Suprapubic skin (tissue), 4 donors: Measurements from ENCODE around the gene ZNF22. TPM values are rescaled to one million over a fixed set of nuclear protein-coding genes. Genes with fewer than 3 reads are reported as not detected.

ENCODE experiments used
- DNase-seq, 2 donors: peaks; one replicate each; pipeline ENCODE4 v3.0.0-alpha.2; 2019; ENCODE audit warnings: low spot score in 2 of 2
- H3K27ac ChIP-seq: fragments of 200-600 bp; sonication (generic); one replicate; pipeline ENCODE4 v1.5.1; 2019
- H3K27me3 ChIP-seq: fragments of 200-600 bp; sonication (generic); one replicate; pipeline ENCODE4 v1.5.1; 2019
- H3K36me3 ChIP-seq: fragments of 200-600 bp; sonication (generic); one replicate; pipeline ENCODE4 v1.5.1; 2019
- H3K4me1 ChIP-seq: fragments of 200-600 bp; sonication (generic); one replicate; pipeline ENCODE4 v1.5.1; 2019
- H3K4me3 ChIP-seq: fragments of 200-600 bp; sonication (generic); one replicate; pipeline ENCODE4 v1.5.1; 2019; ENCODE audit warnings: mild to moderate bottlenecking
- H3K9me3 ChIP-seq: fragments of 200-600 bp; sonication (generic); one replicate; pipeline ENCODE4 v1.5.1; 2019
- EP300 ChIP-seq: sonication (generic); formaldehyde crosslinking; IDR thresholded peaks from one replicate; pipeline ENCODE4 v1.6.1; 2017; ENCODE audit warnings: antibody characterized with exemption
- POLR2A ChIP-seq, 2 donors: fragments of 450-650 bp; IDR thresholded peaks; one replicate each; pipeline ENCODE4 v1.6.1; 2017; ENCODE audit warnings: antibody characterized with exemption in 2 of 2, mild to moderate bottlenecking in 2 of 2, moderate library complexity in 2 of 2
- POLR2AphosphoS5 ChIP-seq, 3 donors: sonication (generic); formaldehyde crosslinking; IDR thresholded peaks; one replicate each; pipeline ENCODE4 v1.6.1; 2017; ENCODE audit warnings: antibody characterized with exemption in 3 of 3
- WGBS: methylation state at CpG from one replicate; pipeline ENCODE4 v1.1.5; 2018; 5-methylcytosine and 5-hydroxymethylcytosine counted together
- total RNA-seq, 4 donors: library from RNA; depleted of rRNA; stranded (reverse); fragments of >200 nt; gene quantifications; one replicate each; pipeline ENCODE4 v1.1.0, GENCODE V29; 2016
- TF ChIP-seq, protein P1 (sequence below), 2 donors: fragments of 200-600 bp in 1 of 2; fragments of 450-650 bp in 1 of 2; sonication (generic) in 1 of 2; IDR thresholded peaks; one replicate each; pipeline ENCODE4 v1.5.1; 2016 to 2019; ENCODE audit warnings: antibody characterized with exemption in 2 of 2, mild to moderate bottlenecking in 1 of 2, moderate library complexity in 1 of 2

Gene ZNF22
- total RNA-seq, 4 donors from 2014 or later = 6.7 to 15.1 (median 8.5) TPM

DNA sequence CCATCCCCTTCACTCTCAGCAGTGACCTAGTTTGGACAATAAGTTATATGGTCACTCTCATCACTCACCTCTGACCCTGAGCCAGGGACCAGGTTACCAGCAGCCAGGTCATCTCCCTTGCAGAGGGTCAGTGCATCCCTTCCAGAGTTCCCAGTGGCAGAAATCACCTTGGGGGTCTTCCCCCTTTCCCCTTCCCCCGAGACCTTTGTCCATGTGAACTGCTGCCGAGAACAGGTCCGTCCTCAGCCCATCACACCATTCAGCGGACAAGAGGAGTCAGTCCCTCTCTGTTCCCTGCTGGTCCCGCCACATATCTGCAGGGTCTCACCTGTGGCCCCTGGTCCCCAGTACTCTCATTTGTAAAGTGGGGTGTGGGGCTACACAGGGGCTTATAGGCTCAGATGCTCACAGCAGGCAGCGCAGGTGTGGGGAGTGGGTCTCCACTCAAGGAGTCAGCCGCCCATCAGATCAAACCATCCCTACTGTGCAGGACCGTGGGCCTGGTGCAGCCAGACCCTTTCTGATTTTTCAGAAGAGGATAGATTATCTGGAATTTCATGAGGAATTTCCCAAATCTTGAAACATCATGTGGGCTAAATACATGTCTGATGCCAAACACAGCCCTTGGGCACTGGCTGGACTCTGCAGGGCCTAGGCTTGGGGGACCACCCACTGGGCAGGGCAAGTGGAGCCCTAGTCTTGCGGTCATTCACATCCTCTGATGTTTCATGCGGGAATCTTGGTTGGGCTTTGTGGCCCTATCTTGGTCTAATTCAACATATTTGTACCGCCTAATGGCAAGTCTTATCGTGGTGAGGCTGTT is 28.6 kb upstream of the ZNF22 start:
- DNase-seq = peak in 1 of 2 donors; percentile 61
- H3K36me3 ChIP-seq = peaks cover 12% of the 10 kb centered on the region
- WGBS = 97% methylated on average over 10 of the region's 12 CpGs
- no peak overlapping the region for H3K4me3 ChIP-seq
- TF ChIP-seq POLR2AphosphoS5 (IDR thresholded peaks at IDR 0.05) = no peak
- no peak for TF ChIP-seq POLR2A (IDR thresholded peaks at IDR 0.05)
- no peak for TF ChIP-seq EP300
- TF ChIP-seq, protein P1, sequence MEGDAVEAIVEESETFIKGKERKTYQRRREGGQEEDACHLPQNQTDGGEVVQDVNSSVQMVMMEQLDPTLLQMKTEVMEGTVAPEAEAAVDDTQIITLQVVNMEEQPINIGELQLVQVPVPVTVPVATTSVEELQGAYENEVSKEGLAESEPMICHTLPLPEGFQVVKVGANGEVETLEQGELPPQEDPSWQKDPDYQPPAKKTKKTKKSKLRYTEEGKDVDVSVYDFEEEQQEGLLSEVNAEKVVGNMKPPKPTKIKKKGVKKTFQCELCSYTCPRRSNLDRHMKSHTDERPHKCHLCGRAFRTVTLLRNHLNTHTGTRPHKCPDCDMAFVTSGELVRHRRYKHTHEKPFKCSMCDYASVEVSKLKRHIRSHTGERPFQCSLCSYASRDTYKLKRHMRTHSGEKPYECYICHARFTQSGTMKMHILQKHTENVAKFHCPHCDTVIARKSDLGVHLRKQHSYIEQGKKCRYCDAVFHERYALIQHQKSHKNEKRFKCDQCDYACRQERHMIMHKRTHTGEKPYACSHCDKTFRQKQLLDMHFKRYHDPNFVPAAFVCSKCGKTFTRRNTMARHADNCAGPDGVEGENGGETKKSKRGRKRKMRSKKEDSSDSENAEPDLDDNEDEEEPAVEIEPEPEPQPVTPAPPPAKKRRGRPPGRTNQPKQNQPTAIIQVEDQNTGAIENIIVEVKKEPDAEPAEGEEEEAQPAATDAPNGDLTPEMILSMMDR (IDR thresholded peaks at IDR 0.05) = no peak
- no peaks in the 10 kb centered on the region for H3K27me3 ChIP-seq
- no peaks in the 10 kb centered on the region for H3K9me3 ChIP-seq
- no peak overlapping the region for H3K27ac ChIP-seq
- H3K4me1 ChIP-seq = peaks cover 49% of the 10 kb centered on the region

DNA sequence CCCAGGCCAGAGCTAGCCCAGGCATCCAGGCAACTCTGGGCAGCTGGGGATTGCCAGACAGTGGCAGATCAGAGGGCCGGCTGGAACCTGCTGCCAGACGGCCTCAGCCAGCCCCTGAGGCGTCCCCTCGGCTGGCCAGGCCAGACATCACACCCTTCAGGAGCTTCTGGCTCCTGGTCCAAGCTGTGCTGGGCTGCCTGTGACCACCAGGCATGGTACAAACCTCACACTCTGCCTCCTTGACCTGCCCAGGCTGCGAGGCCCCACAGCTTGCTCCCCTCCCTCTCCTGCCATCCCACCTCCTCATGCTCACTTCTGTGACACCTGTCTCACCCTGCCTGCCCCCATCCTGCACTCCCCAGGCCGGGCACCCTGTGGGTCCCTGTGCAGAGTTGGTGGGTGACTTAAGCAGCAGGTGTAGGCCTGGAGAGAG is 27.8 kb upstream of the ZNF22 start:
- Histone ChIP-seq H3K36me3 (peaks cover 12% of the 10 kb centered on the region), H3K9me3 (no peaks in the 10 kb centered on the region), H3K4me3 (no peak overlapping the region), H3K27me3 (no peaks in the 10 kb centered on the region), H3K4me1 (peaks cover 44% of the 10 kb centered on the region), H3K27ac (no peak overlapping the region)
- DNase-seq = no peak
- no CpG with 5 or more reads among the region's 6 CpGs for WGBS
- no peak for TF ChIP-seq POLR2A (IDR thresholded peaks at IDR 0.05)
- TF ChIP-seq, protein P1 (IDR thresholded peaks at IDR 0.05) = no peak
- TF ChIP-seq POLR2AphosphoS5 (IDR thresholded peaks at IDR 0.05) = no peak
- TF ChIP-seq EP300 = no peak

DNA sequence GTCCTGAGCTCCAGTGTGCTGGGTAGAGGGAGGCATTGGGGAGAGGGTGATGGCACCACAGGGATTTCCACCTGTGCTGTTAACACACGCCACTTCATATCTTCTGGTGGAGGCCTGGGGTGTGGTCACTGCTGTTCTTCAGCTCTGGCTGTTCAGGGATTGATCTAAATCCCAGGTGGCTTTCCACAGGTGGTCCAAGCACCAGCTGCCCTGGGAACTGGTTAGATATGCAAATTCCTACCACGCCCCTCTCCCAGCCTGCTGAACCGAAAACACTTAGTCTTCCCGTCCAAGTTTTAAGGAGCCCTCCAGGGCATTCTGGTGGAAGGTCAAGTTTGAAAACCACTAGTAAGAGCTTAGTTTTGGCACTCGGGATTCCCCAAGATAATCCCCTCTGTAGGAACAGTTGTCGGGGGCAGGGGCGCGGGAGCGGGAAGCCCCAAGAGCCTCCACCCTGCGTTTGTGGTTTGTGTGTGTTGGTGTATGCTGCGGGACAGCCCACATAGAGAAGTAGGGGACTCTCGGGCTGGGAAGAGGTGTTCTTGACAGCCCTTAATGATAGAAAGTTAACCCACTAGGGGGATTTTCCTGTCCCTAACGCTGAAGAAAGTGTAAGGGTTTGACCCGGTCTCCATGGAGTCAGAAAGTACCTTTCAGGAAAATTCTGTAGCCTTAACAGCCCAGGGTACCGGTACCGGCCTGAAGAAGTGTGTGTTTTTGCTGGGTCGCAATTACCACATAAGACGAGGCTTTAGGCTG is 27.2 kb upstream of the ZNF22 start:
- peaks cover 44% of the 10 kb centered on the region for H3K4me1 ChIP-seq

DNA sequence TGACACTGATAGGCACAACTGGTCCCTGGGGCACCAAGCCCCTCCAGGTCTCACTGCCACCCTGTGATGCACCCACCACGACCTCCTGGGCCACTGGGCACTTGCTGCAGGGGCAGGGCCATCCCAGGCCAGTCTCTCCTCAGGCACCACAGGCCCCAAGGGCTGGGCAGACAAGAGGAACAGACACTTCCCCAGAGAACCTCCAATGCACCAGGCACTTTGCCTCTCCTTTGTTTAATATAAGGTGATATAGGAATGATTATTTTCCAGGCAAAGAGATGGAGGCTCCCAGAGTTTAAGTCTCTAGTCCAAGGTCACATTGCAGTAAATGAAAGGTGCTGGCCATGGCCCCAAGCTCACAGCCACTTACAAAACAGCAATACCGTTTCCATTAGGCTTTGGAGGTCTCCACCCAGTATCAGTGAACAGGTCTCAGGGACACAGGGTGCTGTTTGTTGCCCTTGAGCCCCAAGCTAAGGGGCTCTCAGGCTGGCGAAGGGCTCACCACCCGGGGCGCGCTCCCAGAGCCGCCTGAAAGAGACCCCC is 26.6 kb upstream of the ZNF22 start:
- H3K27me3 ChIP-seq = no peaks in the 10 kb centered on the region
- DNase-seq = no peak
- H3K4me1 ChIP-seq = peaks cover 44% of the 10 kb centered on the region
- H3K36me3 ChIP-seq = peaks cover 12% of the 10 kb centered on the region
- no peak for TF ChIP-seq POLR2A (IDR thresholded peaks at IDR 0.05)
- TF ChIP-seq POLR2AphosphoS5 (IDR thresholded peaks at IDR 0.05) = no peak
- TF ChIP-seq EP300 = no peak
- TF ChIP-seq, protein P1 (IDR thresholded peaks at IDR 0.05) = no peak
- H3K4me3 ChIP-seq = peak overlapping the region; percentile 42
- no peaks in the 10 kb centered on the region for H3K9me3 ChIP-seq
- peak overlapping the region; percentile 57 for H3K27ac ChIP-seq
- 67% methylated on average over 1 of the region's 7 CpGs for WGBS

More for the DNA sequence above, 27.2 kb upstream of the ZNF22 start:
- no peaks in the 10 kb centered on the region for H3K27me3 ChIP-seq
- 58% methylated on average over 17 of the region's 18 CpGs for WGBS
- TF ChIP-seq, protein P1 (IDR thresholded peaks at IDR 0.05) = no peak
- TF ChIP-seq POLR2AphosphoS5 (IDR thresholded peaks at IDR 0.05) = no peak
- no peak for DNase-seq
- H3K4me3 ChIP-seq = no peak overlapping the region
- H3K9me3 ChIP-seq = no peaks in the 10 kb centered on the region
- H3K27ac ChIP-seq = peak overlapping the region; percentile 57
- peaks cover 12% of the 10 kb centered on the region for H3K36me3 ChIP-seq
